VCaP (cell line): ENCODE measurements around the gene SLC22A16.
A peak's percentile ranks its signal among the peaks of the same experiment; 100 is the strongest.

Source experiments
- H3K27ac ChIP-seq: fragments of 450-650 bp; 2 replicates; pipeline ENCODE4 v1.5.1; 2017
- CTCF ChIP-seq: fragments of 450-650 bp; conservative IDR thresholded peaks from 2 replicates; pipeline ENCODE4 v1.5.1; 2017; ENCODE audit warnings: mild to moderate bottlenecking, moderate library complexity

SLC22A16 gene

GRCh38 chr6:110495949-110496348, 19.5 kb upstream of the SLC22A16 start:
- no peak for TF ChIP-seq CTCF
- no peak overlapping the region for H3K27ac ChIP-seq

- no peak for TF ChIP-seq CTCF
These were observed 16.9 kb upstream of the SLC22A16 start for GRCh38 chr6:110493253-110493800.

GRCh38 chr6:110492584-110492983, 16.2 kb upstream of the SLC22A16 start:
- H3K27ac ChIP-seq: peak overlapping the region; percentile 46; the same call in 1 of the 2 replicates
- TF ChIP-seq CTCF: no peak

More at GRCh38 chr6:110493253-110493800, 16.9 kb upstream of the SLC22A16 start:
- no peak overlapping the region for H3K27ac ChIP-seq

GRCh38 chr6:110491644-110492317, 15.4 kb upstream of the SLC22A16 start:
- H3K27ac ChIP-seq: peak overlapping the region; percentile 46

GRCh38 chr6:110491299-110491643, 14.9 kb upstream of the SLC22A16 start:
- H3K27ac ChIP-seq: peak overlapping the region; percentile 46
- TF ChIP-seq CTCF: no peak

More at GRCh38 chr6:110491644-110492317, 15.4 kb upstream of the SLC22A16 start:
- TF ChIP-seq CTCF: no peak

GRCh38 chr6:110490110-110490509, 13.7 kb upstream of the SLC22A16 start:
- H3K27ac ChIP-seq: no peak overlapping the region
- no peak for TF ChIP-seq CTCF

GRCh38 chr6:110488606-110489190, 12.3 kb upstream of the SLC22A16 start:
- TF ChIP-seq CTCF: no peak

GRCh38 chr6:110487968-110488381, 11.6 kb upstream of the SLC22A16 start:
- peak overlapping the region; percentile 76; the same call in 1 of the 2 replicates for H3K27ac ChIP-seq

More at GRCh38 chr6:110488606-110489190, 12.3 kb upstream of the SLC22A16 start:
- H3K27ac ChIP-seq: peak overlapping the region; percentile 76; the same call in 1 of the 2 replicates
